ENCODE results near the gene SPIRE2.

Gene SPIRE2

GRCh38 chr16:89920723-89921122 lies 92.4 kb downstream of the SPIRE2 start:
- H3K4me3 ChIP-seq (ENCODE audit: low read length), result no peak overlapping the region
- DNase-seq (ENCODE audit: low read depth, low spot score), result no peak

Measured in Jurkat, Clone E6-1 (cell line).